Testis (tissue), 2 donors: ENCODE results near the gene ZNF778.

ENCODE experiments used
- CTCF ChIP-seq, 3 experiments: fragments of 450-650 bp in 2 of 3; fragments of 200-600 bp in 1 of 3; sonication (generic) in 1 of 3; IDR thresholded peaks; one replicate each; pipeline ENCODE4 v1.5.1; 2016 to 2019; ENCODE audit warnings: antibody characterized with exemption in 3 of 3, mild to moderate bottlenecking in 2 of 3, moderate library complexity in 1 of 3
- POLR2A ChIP-seq: fragments of 450-650 bp; IDR thresholded peaks from one replicate; pipeline ENCODE4 v1.6.1; 2017; ENCODE audit warnings: antibody characterized with exemption, mild to moderate bottlenecking, moderate library complexity

GRCh38 chr16:89184677-89184932, 32.9 kb upstream of the ZNF778 start:
- TF ChIP-seq CTCF (IDR thresholded peaks at IDR 0.05): no peak
- no peak for TF ChIP-seq POLR2A
